ENCODE measurements around the gene IL12RB1. TPM values are rescaled to one million over a fixed set of nuclear protein-coding genes. Genes with fewer than 3 reads are reported as not detected.
"Not testable (repeated sequence)": the region's sequence is repeated elsewhere in the genome, so short reads cannot be mapped to it uniquely, and the experiment has no call there.

IL12RB1 gene
- total RNA-seq, 1 donor from 2014 or later = not detected

GRCh38 chr19:18091217-18091608, 4.5 kb upstream of the IL12RB1 start:
- DNase-seq (ENCODE audit: low spot score in 2 of 2, unreplicated experiment in 2 of 2) = no peak
- no peaks in the 10 kb centered on the region for H3K4me1 Mint-ChIP-seq
- no peak overlapping the region for H3K4me3 Mint-ChIP-seq
- peaks cover 7% of the 10 kb centered on the region for H3K27me3 Mint-ChIP-seq (ENCODE audit: low read depth)
- TF ChIP-seq, protein P1, sequence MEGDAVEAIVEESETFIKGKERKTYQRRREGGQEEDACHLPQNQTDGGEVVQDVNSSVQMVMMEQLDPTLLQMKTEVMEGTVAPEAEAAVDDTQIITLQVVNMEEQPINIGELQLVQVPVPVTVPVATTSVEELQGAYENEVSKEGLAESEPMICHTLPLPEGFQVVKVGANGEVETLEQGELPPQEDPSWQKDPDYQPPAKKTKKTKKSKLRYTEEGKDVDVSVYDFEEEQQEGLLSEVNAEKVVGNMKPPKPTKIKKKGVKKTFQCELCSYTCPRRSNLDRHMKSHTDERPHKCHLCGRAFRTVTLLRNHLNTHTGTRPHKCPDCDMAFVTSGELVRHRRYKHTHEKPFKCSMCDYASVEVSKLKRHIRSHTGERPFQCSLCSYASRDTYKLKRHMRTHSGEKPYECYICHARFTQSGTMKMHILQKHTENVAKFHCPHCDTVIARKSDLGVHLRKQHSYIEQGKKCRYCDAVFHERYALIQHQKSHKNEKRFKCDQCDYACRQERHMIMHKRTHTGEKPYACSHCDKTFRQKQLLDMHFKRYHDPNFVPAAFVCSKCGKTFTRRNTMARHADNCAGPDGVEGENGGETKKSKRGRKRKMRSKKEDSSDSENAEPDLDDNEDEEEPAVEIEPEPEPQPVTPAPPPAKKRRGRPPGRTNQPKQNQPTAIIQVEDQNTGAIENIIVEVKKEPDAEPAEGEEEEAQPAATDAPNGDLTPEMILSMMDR (IDR thresholded peaks at IDR 0.05; ENCODE audit: unreplicated experiment) = no peak
- H3K9me3 Mint-ChIP-seq = no peaks in the 10 kb centered on the region
- no peaks in the 10 kb centered on the region for H3K36me3 Mint-ChIP-seq
- H3K27ac Mint-ChIP-seq = no peak overlapping the region

DNA sequence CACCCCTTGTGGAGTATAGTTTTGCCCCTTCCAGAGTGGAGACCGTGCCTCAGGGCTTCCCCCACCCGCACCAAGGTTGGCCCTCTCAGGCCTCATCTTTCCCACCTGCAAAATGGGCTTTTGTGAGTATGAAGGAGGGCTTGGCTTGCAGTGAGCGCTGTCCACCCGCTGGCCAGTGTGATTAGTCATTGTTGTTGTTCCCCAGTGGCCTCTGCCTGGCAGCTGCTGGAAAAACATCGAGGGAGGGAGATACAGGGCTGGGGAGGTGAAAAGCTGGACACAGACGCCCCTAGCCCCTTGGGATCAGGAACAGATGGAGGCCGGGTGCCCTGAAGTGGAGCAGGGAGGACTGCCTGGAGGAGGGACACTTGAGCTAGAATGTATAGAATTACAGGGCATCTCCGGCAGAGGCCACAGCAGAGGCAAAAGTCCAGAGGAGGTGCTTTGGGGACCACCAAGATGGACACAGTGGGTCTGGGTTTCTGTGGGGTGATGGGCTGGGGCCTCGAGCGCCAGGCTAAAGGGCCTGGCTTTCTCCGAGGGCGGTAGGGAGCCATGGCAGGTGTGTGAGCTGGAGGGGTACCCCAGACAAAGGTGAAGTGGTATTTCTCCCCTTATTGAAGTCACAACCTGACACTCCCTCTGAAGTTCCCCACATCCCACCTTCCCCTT, 3.9 kb upstream of the IL12RB1 start:
- Mint-ChIP-seq H3K27me3 (ENCODE audit: low read depth) (peaks cover 4% of the 10 kb centered on the region), H3K36me3 (no peaks in the 10 kb centered on the region), H3K27ac (no peak overlapping the region), H3K4me1 (no peaks in the 10 kb centered on the region), H3K9me3 (no peaks in the 10 kb centered on the region), H3K4me3 (no peak overlapping the region)
- DNase-seq (ENCODE audit: low spot score in 2 of 2, unreplicated experiment in 2 of 2) = no peak
- TF ChIP-seq, protein P1 (IDR thresholded peaks at IDR 0.05; ENCODE audit: unreplicated experiment) = no peak

GRCh38 chr19:18089726-18090125, 3.0 kb upstream of the IL12RB1 start:
- Mint-ChIP-seq H3K36me3 (no peaks in the 10 kb centered on the region), H3K27me3 (ENCODE audit: low read depth) (peaks cover 4% of the 10 kb centered on the region), H3K9me3 (no peaks in the 10 kb centered on the region), H3K4me3 (no peak overlapping the region), H3K27ac (no peak overlapping the region), H3K4me1 (no peaks in the 10 kb centered on the region)
- TF ChIP-seq, protein P1 (IDR thresholded peaks at IDR 0.05; ENCODE audit: unreplicated experiment) = no peak
- DNase-seq (ENCODE audit: low spot score in 2 of 2, unreplicated experiment in 2 of 2) = no peak

GRCh38 chr19:18089096-18089541, 2.4 kb upstream of the IL12RB1 start:
- not testable (repeated sequence) for H3K9me3 Mint-ChIP-seq; DNase-seq (ENCODE audit: low spot score in 2 of 2, unreplicated experiment in 2 of 2); H3K27ac Mint-ChIP-seq; H3K4me1 Mint-ChIP-seq; H3K27me3 Mint-ChIP-seq (ENCODE audit: low read depth); H3K4me3 Mint-ChIP-seq; H3K36me3 Mint-ChIP-seq

DNA sequence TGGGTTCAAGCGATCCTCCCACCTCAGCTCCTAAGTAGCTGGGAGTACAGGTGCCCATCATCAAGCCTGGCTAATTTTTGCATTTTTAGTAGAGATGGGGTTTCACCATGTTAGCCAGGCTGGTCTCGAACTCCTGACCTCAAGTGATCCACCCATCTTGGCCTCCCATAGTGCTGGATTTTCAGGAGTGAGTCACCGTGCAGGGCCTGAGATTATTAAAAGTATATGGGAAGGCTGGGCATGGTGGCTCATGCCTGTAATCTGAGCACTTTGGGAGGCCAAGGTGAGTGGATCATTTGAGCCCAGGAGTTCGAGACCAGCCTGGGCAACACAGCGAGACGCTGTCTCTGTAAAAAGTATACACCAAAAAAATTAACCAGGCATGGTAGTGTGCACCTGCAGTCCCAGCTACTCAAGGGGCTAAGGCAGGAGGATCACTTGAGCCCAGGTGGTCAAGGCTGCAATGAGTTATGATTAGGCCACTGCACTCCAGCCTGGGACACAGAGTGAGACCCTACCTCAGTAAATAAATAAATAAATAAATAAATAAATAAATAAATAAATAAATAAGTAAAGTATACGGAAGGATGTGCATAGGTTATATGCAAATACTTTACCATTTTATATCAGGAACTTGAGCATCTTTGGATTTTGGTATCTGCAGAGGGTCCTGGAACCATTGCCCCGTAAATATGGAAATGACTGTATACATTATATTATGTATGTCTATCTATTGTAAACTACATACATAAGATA, 854 bp downstream of the IL12RB1 start:
- TF ChIP-seq, protein P1 (IDR thresholded peaks at IDR 0.05; ENCODE audit: unreplicated experiment) = no peak
- no peaks in the 10 kb centered on the region for H3K9me3 Mint-ChIP-seq
- peaks cover 17% of the 10 kb centered on the region for H3K27me3 Mint-ChIP-seq (ENCODE audit: low read depth)
- DNase-seq (ENCODE audit: low spot score in 2 of 2, unreplicated experiment in 2 of 2) = no peak
- H3K36me3 Mint-ChIP-seq = no peaks in the 10 kb centered on the region
- no peak overlapping the region for H3K27ac Mint-ChIP-seq
- H3K4me1 Mint-ChIP-seq = no peaks in the 10 kb centered on the region
- no peak overlapping the region for H3K4me3 Mint-ChIP-seq

GRCh38 chr19:18083929-18084684, 2.6 kb downstream of the IL12RB1 start:
- H3K4me1 Mint-ChIP-seq = no peaks in the 10 kb centered on the region
- TF ChIP-seq, protein P1 (IDR thresholded peaks at IDR 0.05; ENCODE audit: unreplicated experiment) = no peak

More at GRCh38 chr19:18083929-18084684, 2.6 kb downstream of the IL12RB1 start:
- no peaks in the 10 kb centered on the region for H3K36me3 Mint-ChIP-seq
- H3K27ac Mint-ChIP-seq = no peak overlapping the region
- H3K4me3 Mint-ChIP-seq = no peak overlapping the region
- peaks cover 24% of the 10 kb centered on the region for H3K27me3 Mint-ChIP-seq (ENCODE audit: low read depth)
- H3K9me3 Mint-ChIP-seq = no peaks in the 10 kb centered on the region
- no peak for DNase-seq (ENCODE audit: low spot score in 2 of 2, unreplicated experiment in 2 of 2)
